GM11168 (cell line): ENCODE measurements around the gene FAM193B.

Experiments used
- in situ Hi-C: fragments of 300-500 bp; cut with MboI; formaldehyde crosslinking; loops from one replicate; pipeline ENCODE4 v1.12.0; 2022; ENCODE audit warnings: low sequenced_read_pairs; ENCODE audit not compliant: unreplicated experiment

The FAM193B gene

DNA sequence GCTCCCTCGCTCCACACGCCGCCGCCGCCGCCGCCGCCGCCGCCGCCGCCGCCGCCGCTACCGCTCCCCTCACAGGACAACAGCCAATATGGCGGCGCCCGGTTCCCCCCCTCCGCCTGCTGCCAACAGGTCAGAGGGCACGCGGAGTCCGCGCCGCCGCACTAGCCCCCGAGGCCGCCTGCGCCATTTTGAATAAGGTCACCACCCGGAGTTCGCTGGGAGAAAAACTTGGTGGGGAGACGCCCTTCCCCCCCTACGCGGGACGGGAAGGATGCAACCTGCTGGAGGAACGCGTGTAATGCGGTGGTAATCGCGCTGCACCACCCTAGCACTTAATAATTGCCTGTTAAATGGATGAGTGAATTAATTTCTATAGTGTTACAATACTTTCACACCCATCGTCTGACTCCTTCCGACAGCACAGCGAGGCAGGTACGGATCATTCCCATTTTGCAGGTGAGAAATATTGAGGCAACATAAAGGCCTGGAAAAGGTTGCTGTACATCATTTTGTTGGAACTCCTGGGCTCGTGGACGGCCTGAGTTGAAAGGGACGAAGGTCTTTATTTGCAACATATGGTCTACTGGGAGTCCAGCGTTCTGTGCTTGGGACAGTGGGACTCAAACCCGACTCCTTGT, at the start of gene FAM193B:
TSS of gene FAM193B (minus strand) at position 90 of the 638 bp plus-strand sequence. CDS start 105 bp downstream, outside the sequence.
- in situ Hi-C loops: no loop called here

DNA sequence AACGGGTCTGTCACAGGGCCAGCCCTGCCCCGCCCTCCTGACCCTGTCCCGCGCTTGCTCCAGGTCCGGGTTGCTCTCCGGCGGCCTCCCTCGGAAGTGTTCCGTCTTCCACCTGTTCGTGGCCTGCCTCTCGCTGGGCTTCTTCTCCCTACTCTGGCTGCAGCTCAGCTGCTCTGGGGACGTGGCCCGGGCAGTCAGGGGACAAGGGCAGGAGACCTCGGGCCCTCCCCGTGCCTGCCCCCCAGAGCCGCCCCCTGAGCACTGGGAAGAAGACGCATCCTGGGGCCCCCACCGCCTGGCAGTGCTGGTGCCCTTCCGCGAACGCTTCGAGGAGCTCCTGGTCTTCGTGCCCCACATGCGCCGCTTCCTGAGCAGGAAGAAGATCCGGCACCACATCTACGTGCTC, 49.8 kb upstream of the FAM193B start:
- in situ Hi-C loops: no loop called here

DNA sequence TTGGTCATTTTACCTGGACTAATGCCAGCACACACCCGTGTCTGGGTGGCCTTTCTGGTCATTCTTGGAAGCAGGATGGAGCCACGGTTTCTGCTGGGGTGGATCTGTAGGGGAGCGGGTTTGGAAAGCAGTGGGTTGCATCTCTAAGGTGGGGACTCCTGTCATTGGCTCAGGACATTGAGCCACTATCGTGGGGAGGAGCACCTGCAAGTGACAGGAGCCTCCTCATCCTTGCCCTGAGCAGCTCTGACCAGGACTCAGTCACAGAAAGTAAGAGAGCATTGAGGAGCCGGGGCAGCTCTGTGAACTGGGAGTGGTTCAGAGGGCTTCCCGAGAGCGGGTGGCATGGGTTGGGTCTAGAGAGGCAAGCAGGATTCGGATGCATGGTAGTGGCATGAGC, 49.3 kb upstream of the FAM193B start:
- in situ Hi-C loops: no loop called here

DNA sequence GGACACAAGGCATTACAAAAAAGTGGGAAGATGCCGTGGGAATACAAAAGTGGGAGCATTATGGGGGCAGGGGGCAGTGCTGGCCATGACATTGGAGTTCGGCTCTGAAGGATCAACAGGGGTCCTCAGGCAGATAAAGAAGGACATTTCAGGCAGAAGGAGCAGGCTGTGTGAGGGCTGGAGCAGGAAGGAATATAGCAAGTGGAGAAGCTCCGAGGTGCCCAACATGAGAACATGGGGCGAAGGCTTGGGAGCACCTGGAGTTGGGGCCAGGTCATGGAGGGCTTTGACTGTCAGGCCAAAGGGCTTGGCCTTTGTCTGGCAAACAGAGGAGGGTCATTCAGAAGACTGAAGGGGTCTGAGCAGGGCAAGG, 48.1 kb upstream of the FAM193B start:
- in situ Hi-C loops: no loop called here

DNA sequence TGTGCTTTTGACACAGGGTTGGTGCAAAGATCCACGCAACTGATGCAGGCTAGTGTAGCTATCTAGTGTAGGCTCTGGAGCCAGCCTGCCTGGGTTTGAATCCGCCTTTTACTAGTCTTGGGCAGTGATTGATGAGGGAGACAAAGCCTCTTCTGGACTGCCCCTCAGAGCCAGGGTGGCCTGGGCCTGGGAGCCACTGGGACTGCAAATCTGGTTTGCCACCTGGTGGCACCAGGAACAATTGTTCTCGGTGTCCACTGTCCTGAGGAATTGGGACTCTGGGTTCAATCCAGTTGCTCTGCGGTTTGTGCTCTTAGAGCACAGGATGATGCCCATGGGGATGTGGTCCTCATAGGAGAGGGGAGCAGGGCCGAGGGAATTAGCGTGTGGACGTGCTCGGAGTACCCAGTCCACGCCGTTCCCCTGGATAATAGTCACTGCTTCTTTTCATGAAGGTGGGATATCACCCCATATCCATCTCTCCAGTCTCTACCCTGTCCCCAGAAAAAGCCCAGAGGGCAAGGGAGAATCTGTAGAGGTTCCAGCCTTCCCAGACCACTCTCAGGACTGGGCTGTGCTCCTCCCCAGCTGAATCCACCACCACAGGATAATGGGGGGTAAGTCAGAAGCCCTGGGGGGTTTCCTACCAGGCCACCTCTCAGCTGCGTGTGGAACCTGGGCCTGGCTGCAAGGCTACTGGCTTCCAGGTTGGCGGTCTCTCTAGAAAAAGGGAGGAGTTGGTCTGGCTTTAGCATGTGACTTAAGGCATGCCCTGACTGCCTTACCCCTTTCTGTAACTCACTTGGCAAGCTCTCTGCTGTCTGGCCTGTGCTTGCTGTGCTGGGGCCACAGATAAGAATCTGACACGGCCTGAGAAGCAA, 47.5 kb upstream of the FAM193B start:
- in situ Hi-C loops: no loop called here

- in situ Hi-C loops: no loop called here
Measured at GRCh38 chr5:177601126-177601525, 46.8 kb upstream of the FAM193B start.

- in situ Hi-C loops: no loop called here
Measured at GRCh38 chr5:177600508-177601018, 46.2 kb upstream of the FAM193B start.

- in situ Hi-C loops: no loop called here
Measured at GRCh38 chr5:177599731-177600507, 45.6 kb upstream of the FAM193B start, which contains the start of gene B4GALT7. TSS of gene B4GALT7 (plus strand) at chr5:177600132. CDS start at chr5:177600211, 79 bp downstream.

DNA sequence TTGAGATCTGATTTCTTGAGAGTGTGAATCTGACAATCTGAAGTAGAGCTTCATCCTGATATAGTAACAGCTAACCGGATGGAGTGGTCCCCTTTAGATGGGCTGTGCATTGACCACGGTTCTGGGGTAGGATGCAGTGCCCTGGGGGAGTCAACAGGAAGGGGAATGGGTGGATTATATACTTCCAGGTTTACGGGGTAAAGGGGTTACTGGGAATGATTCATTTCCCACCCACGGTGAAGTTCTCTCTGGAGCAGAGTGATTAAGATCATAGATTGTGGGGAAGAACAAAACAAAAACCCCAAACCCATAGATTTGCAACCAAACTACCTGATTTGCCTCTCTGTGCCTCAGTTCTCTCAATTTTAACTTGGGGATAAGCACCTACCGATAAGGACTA, 44.1 kb upstream of the FAM193B start:
- in situ Hi-C loops: no loop called here

- in situ Hi-C loops: no loop called here
Measured at GRCh38 chr5:177596775-177597238, 42.4 kb upstream of the FAM193B start.

- in situ Hi-C loops: no loop called here
Measured at GRCh38 chr5:177595991-177596774, 41.8 kb upstream of the FAM193B start.

DNA sequence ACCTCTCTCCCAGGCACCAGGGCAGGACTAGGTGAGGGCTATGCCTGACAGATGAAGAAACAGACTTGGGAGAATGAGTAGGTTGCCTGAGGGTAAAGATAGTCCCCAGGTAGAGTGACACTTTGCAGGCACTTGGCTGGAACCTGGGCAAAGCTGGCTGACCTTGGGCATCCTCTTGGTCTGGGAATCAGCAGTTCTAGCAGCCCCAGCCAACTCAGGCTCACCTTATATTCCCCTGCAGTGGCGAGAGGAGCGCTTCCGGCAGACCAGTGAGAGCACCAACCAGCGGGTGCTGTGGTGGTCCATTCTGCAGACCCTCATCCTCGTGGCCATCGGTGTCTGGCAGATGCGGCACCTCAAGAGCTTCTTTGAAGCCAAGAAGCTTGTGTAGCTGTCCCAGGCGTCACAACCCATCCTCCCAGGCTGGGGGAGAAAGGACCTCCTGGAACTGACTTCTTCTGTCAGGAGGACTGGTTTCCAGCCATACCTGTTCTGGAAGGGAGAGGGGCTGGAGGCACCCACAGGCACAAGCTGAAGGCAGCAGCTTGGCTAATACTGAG, 40.7 kb upstream of the FAM193B start:
- in situ Hi-C loops: no loop called here

GRCh38 chr5:177594071-177594470, 39.7 kb upstream of the FAM193B start:
- in situ Hi-C loops: no loop called here

DNA sequence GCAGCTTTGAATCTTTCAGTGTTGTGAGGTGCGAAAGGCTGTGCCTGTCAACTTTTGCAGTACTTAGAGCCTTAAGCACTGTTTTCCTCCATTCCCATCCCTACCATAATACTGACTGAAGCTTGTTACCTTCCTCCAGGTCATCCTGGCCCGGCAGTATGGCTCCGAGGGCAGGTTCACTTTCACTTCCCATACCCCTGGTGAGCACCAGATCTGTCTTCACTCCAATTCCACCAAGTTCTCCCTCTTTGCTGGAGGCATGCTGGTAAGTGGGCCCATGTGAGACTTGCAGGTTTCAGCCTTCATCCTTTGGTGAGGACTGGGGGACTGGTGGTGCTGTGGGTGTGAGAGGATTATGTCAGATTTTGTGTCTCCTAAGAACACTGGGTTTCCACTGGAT, 39.1 kb upstream of the FAM193B start:
- in situ Hi-C loops: no loop called here

- in situ Hi-C loops: no loop called here
Measured at GRCh38 chr5:177592905-177593304, 38.5 kb upstream of the FAM193B start.

DNA sequence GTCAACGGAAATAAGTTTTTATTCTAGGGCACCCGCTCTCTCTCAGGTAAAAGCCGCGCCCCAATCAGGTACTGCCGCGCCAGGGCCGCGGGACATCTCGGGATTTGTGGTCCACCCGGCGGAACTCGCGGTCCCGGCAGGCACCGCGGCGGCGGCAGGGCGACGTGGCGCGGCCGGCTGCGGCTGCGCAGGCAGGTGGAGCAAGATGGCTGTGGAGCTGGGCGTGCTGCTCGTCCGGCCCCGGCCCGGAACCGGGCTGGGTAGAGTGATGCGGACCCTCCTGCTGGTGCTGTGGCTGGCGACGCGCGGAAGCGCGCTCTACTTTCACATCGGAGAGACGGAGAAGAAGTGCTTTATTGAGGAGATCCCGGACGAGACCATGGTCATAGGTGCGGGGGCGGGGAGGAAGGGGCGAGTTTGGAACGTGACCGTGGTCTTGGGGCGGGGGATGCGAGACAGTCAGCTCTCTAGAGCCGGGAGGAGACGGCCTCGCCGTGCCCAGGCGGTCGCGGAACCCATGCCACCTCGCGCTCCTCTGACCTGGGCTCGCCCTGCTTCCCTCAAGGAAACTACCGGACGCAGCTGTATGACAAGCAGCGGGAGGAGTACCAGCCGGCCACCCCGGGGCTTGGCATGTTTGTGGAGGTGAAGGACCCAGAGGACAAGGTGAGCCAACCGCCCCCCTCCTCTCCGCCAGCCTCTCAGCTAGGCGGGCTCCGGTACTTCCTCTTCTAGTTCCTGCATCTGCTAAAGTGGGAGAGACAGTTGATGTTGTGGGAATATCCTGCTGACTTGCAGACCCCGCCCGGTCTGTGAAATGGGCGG, 37.9 kb upstream of the FAM193B start, which contains the start of gene TMED9:
TSS of gene TMED9 (plus strand) at position 194 of the 825 bp plus-strand sequence. CDS start at position 206, 12 bp downstream.
- in situ Hi-C loops: no loop called here

- in situ Hi-C loops: no loop called here
Measured at GRCh38 chr5:177591690-177592009, 37.3 kb upstream of the FAM193B start.

GRCh38 chr5:177590406-177590805, 36.0 kb upstream of the FAM193B start:
- in situ Hi-C loops: no loop called here
